Fibroblast of the conjunctiva (primary cell): ENCODE measurements around the gene MCM7.

Experiments used
- DNase-seq: peaks from one replicate; pipeline ENCODE4 v3.0.0-alpha.2; 2010; ENCODE audit warnings: low read depth

Gene MCM7

DNA sequence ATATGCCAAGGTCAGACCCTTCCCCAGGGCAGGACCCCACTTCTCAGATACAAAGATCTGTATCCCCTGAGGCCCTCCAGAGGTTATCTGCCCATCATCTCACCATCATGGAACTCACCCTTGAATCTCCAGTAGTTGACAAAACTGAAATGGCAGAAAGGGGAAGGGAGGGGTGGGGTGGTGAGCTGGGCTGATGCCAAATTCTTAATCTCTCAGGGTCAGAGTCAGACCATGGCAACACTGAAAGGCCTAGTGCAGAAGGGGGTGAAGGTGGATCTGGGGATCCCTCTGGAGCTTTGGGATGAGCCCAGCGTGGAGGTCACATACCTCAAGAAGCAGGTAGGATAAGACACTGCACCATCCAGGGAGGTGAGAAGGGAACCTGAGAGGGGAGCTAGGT lies 21.4 kb upstream of the MCM7 start:
- no peak for DNase-seq

DNA sequence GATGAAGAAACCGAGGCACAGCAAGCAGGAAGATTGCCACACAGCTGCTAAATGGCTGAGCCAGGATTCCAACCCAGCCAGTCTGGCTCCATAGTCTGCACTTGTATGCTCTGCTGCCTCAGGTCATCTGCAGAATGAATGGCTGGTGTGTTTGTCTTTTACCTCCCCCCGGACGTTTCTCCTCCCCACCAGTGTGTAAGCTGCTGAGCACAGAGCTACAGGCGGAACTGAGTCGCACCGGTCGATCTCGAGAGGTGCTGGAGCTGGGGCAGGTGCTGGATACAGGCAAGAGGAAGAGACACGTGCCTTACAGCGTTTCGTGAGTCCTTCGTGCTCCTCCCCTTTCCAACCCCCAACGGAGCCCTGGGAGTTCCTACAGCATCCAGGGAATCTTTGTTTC lies 20.9 kb upstream of the MCM7 start:
- no peak for DNase-seq

DNA sequence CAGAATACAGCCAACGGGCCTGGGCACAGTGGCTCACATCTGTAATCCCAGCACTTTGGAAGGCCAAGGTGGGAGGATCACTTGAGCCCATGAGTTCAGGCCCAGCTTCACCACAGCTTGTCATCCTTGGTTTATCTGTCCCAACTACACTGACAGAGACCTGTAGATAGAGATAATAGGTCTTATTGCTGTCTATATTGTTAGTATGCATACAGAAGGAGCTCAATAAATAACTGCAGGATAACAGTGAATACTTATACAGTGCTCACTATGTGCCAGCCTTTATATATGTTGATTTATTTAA lies 19.5 kb upstream of the MCM7 start:
- DNase-seq: no peak

- DNase-seq: peak; percentile 28
These were observed 19.0 kb upstream of the MCM7 start for GRCh38 chr7:100119970-100120732.

DNA sequence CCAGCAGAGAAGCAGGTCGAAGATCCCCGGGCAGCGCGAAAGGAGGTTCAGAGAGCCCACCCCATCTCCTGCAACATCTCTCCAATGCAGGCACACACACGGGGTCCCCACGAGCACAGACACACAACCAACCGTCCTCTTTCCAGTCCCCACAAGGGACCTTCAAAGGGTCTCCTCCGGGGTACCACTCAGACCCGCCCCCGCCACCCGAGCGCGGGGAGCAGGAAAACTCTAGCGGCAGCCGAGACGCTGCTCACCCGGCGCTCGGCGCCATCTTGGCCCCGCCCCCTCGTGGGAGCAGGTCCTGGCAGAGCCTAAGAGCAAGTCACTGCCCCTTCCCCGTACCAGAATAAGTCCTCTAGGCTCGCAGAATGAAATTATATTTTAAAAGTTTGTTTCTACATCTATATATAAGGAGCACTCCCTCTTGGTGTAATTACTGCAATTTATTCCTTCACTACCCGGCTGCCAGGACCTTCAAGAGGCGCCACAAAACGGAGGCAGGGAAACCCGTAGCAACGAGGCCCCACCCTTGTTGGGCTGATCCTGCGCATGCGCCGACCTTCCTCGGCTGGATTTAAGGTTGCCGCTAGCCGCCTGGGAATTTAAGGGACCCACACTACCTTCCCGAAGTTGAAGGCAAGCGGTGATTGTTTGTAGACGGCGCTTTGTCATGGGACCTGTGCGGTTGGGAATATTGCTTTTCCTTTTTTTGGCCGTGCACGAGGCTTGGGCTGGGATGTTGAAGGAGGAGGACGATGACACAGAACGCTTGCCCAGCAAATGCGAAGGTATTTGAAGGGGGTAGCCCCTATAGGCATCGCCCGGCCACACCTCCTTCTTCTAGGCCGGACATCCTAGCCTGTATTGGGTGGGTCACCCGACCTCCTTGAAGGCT lies 18.1 kb upstream of the MCM7 start, which contains the start of the genes CNPY4 and TAF6:
CNPY4 (plus strand) TSS at position 563 of the 898 bp plus-strand sequence; CDS start at position 674, 111 bp downstream.
TAF6 (minus strand) TSS at position 287 of the 898 bp plus-strand sequence. CDS start 5,149 bp downstream, outside the sequence.
- DNase-seq: peak; percentile 92

- no peak for DNase-seq
These were observed 17.3 kb upstream of the MCM7 start for GRCh38 chr7:100118388-100119071.

GRCh38 chr7:100115026-100115425 lies 13.8 kb upstream of the MCM7 start:
- DNase-seq: no peak

DNA sequence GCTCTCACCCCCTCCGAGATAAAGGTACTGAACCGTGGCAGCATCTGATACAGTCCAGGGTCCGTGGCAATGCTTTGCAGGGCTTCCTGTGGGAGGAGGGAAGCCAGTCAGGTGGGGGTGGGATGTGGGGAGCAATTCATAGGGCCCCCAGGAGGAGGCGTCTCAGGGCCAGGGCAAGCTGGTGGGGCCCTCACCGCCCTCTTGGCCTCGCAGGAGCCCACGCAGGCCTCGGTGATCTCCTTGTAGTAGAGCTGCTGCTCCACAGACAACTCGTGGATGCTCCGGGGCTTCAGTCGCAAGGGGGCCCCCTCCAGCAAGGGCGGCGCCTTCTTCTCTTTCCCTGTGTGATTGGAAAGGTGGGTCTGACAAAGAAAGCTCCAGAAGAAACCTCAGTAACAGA lies 10.7 kb upstream of the MCM7 start:
- no peak for DNase-seq

DNA sequence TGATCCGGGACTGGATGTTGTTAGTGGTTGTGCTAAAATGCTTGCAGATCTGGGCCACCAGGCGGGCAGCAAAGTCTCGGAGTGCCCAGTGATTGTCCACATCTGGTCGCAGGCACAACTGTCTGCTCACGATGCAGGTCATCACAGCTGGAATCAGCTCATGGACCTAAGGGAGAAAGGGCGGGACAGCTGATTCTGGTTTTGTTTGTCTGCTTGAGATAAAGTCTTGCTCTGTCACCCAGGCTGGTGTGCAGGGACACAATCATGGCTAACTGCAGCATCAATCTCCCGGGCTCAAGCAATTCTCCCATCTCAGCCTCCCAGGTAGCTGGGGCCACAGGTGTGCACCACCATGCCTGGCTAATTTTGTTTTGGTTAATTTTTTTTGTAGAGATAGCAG lies 10.0 kb upstream of the MCM7 start:
- DNase-seq: no peak

GRCh38 chr7:100109521-100110163 lies 8.4 kb upstream of the MCM7 start:
- no peak for DNase-seq

DNA sequence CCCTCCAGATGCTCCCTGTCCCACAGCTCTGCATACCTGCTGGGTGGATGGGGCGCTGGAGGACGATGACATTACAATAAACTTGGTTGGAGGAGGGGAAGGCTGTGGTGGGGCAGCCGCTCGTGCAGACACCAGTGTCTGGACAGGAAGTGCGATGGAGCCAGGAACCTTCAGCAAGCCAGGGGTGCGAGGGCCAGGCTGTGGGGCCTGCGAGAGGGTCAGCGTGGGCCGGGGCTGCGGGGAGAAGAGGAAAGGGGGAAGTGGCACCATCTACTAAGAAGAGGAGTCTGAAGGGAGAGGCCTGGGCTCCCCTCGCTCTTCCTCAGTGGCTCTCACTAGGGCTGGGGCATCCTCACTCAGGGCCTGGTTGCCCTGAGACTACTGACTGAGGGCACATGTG lies 6.7 kb upstream of the MCM7 start:
- no peak for DNase-seq

DNA sequence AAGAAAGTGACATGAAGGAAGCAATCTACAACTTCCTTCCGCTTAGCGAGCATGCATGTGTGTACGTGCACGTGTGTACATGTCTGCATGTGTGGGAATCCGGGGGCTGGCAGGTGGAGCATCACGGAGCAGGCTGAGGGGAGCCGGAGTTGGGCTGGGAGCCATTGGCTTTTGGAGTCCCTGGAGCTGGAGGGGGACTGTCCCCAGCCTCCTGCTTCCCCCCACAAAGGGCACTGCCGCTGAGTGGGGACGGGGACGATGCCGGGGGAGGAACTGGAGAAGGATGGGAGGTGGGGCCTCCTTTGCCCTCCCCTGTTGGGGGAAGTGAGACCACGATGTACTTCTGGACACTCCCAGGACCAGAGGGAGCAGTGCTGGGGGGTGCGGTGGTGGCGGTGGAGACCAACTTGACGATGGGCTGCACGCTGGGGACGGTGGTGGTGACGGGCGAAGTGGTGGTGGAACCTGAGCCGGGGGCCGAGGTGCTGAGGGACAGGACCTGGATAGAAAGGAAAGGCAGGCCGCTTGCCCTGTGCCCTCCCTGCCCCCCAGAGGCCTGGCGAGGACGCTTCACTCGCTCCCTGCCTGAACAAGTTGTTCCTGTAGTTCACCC lies 6.0 kb upstream of the MCM7 start:
- no peak for DNase-seq

GRCh38 chr7:100106633-100107032 lies 5.4 kb upstream of the MCM7 start:
- DNase-seq: no peak

- DNase-seq: no peak
These were observed 4.3 kb upstream of the MCM7 start for GRCh38 chr7:100105534-100105933.

DNA sequence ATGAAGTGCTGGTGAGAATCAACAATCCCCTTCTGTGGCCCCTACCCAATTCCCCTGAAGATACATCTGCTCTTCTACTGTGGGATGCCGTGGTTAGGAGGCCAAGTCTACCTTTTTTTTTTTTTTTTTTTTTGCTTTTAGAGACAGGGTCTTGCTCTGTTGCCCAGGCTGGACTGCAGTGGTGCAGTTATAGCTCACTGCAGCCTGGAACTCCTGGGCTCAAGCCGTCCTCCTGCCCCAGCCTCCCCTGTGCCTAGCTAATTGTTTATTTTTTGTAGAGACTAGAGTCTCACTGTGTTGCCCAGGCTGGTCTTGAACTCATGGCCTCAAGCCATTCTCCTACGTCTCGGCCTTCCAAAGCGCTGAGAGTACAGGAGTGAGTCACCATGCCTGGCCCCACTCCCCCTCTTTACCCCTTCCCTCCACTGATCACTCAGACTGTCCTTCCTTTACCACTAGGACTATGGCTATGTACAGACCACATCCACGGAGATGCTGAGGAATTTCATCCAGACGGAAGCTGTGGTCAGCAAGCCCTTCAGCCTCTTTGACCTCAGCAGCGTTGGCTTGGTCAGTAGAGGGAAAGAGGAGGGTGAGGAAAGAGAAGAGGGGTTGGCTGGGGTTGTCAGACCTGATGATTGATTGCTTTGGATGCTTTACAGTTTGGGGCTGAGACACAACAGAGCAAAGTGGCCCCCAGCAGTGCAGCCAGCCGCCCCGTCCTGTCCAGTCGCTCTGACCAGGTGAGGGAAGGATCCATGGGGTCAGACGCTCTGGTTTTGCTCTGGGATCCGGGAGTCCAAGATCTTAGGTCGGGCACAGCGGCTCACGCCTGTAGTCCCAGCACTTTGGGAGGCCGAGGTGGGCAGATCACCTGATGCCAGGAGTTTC lies 2.0 kb upstream of the MCM7 start:
- no peak for DNase-seq

DNA sequence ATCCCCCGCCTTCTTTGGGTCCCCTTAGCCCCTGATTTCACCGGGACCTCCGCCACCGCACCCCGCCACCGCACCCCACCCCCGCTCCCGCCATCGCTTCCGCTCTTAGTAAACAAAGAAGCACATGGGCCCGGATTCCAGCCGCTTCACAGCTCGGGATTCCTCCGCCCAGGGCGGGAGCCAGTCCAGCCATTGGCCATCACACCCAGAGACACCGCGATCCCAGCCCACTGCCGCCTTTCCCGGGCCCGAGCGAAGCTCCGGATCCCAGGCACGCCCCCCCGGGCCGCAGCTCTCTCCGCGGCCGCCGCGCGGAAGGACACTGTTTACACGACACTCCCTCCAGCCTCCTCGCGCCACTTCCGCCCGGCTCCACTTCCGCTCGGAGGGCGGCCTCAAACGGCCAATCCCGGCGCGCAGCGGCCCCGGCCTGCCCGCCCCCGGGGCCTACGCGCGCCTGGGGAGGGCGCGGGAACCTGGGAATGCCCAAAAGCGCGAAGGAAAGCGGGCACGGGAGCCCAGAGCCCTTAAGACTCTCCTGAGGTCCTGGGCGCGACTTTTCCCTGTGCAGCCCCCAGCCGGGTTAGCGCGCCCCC lies 679 bp downstream of the MCM7 start:
- DNase-seq: peak; percentile 88

- no peak for DNase-seq
These were observed 1.7 kb downstream of the MCM7 start for GRCh38 chr7:100099452-100099851.

- DNase-seq: no peak
These were observed 2.3 kb downstream of the MCM7 start for GRCh38 chr7:100098913-100099312.

DNA sequence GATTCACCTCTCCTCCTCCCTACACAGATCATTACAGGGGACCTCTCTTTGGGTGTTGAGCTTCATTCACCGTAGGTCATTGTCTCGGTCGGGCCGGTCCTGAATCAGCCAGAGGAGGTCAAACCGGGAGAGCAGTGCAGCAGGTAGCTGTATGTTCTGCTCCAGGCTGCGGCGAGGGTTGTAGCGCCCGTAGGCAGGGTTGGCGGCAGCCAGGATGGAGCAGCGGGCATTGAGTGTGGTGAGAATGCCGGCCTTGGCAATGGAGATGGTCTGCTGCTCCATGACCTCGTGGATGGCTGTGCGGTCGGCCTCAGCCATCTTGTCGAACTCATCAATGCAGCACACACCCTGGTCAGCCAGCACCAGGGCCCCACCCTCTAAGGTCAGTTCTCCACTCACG lies 5.5 kb downstream of the MCM7 start:
- no peak for DNase-seq

- DNase-seq: no peak
These were observed 5.9 kb downstream of the MCM7 start for GRCh38 chr7:100095289-100095688.
